H1 (cell line): ENCODE data around the gene CFP.

ENCODE experiments used
- FOSL1 ChIP-seq: IDR thresholded peaks from 2 replicates; pipeline ENCODE4 v1.6.1; 2011; ENCODE audit warnings: mild to moderate bottlenecking, low read depth, low read length, moderate library complexity; ENCODE audit not compliant: insufficient read depth
- KDM1A ChIP-seq: fragments of 200-600, 300-600 bp; sonication (generic); IDR thresholded peaks from 2 replicates; pipeline ENCODE4 v1.7.1; 2016; ENCODE audit warnings: mild to moderate bottlenecking, low read length, borderline replicate concordance
- RFX5 ChIP-seq: IDR thresholded peaks from 2 replicates; pipeline ENCODE4 v1.6.1; 2011; ENCODE audit warnings: low read depth, low read length, improper control_type of control experiment, borderline replicate concordance
- TF ChIP-seq, protein P1 (sequence below), 3 experiments: IDR thresholded peaks; 1 replicate in 2 of 3; 2 replicates in 1 of 3; pipeline versions ENCODE4 v1.5.1 to v1.6.1; 2011; ENCODE audit warnings: low read length in 3 of 3, mild to moderate bottlenecking in 3 of 3, inconsistent platforms in 2 of 3, low read depth in 1 of 3, moderate library complexity in 1 of 3; ENCODE audit not compliant: insufficient read depth in 1 of 3; ENCODE audit errors: control extremely low read depth in 1 of 3
- TF ChIP-seq, protein P2 (sequence below): IDR thresholded peaks from 2 replicates; pipeline ENCODE4 v1.6.1; 2011; ENCODE audit warnings: low read length, improper control_type of control experiment

DNA sequence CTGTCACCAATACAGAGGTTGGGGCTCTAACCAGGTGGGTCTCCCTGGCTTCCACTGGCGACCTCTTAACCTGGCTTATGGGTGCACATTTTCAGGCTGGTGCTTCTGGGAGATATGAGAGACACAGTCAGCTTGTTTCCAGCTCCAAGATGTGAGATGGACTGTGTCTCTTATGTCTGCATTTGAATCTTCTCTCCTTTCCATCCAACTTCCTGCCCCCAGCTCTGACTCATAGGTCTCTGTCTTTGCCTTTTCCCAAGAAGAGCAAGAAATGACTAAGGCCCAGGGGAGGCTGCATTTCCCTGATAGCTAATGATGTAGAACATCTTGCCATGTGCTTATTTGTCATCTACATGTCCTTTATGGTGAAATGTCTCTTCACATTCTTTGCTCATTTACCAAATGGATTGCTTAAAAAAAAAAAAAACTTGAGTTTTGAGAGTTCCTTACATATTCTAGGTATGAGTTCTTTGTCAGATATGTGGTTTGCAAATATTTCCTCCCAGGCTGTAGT, 32.5 kb upstream of the CFP start:
- TF ChIP-seq, protein P1, sequence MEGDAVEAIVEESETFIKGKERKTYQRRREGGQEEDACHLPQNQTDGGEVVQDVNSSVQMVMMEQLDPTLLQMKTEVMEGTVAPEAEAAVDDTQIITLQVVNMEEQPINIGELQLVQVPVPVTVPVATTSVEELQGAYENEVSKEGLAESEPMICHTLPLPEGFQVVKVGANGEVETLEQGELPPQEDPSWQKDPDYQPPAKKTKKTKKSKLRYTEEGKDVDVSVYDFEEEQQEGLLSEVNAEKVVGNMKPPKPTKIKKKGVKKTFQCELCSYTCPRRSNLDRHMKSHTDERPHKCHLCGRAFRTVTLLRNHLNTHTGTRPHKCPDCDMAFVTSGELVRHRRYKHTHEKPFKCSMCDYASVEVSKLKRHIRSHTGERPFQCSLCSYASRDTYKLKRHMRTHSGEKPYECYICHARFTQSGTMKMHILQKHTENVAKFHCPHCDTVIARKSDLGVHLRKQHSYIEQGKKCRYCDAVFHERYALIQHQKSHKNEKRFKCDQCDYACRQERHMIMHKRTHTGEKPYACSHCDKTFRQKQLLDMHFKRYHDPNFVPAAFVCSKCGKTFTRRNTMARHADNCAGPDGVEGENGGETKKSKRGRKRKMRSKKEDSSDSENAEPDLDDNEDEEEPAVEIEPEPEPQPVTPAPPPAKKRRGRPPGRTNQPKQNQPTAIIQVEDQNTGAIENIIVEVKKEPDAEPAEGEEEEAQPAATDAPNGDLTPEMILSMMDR (IDR thresholded peaks at IDR 0.05; ENCODE audit: control extremely low read depth in 1 of 3, insufficient read depth in 1 of 3, low read depth in 1 of 3, low read length in 3 of 3), result no peak
- no peak for TF ChIP-seq RFX5
- no peak for TF ChIP-seq FOSL1
- TF ChIP-seq, protein P2, sequence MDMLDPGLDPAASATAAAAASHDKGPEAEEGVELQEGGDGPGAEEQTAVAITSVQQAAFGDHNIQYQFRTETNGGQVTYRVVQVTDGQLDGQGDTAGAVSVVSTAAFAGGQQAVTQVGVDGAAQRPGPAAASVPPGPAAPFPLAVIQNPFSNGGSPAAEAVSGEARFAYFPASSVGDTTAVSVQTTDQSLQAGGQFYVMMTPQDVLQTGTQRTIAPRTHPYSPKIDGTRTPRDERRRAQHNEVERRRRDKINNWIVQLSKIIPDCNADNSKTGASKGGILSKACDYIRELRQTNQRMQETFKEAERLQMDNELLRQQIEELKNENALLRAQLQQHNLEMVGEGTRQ, result no peak
- no peak for TF ChIP-seq KDM1A
